ENCODE measurements around the gene ANO7. TPM values are rescaled to one million over a fixed set of nuclear protein-coding genes. Genes with fewer than 3 reads are reported as not detected.

ANO7 gene
- total and polyA plus RNA-seq, 8 donors = 1.3 to 2.8 (median 2.1) TPM

DNA sequence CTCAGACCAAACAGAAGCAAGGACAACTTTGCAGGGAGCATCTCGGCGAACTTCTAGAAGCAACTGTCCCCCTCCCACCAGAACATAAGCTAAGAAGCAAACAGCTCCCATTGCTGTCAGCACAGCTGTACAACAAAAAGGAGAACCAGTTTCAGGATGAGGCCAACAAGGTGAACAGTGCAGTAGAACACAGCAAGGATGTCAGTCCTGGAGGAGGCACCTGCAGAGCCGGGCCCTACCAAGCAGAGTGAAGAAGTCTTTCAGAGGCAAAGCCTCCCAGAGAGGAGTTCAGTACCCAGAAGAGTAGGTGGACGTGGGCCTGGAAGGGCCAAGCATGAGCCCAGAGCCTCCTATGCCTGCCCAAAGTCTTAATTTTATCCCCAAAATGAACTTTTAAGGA, 40.2 kb upstream of the ANO7 start:
- DNase-seq = peak in 1 of 4 donors; percentile 14
- no peak for ATAC-seq
- TF ChIP-seq, protein P1, sequence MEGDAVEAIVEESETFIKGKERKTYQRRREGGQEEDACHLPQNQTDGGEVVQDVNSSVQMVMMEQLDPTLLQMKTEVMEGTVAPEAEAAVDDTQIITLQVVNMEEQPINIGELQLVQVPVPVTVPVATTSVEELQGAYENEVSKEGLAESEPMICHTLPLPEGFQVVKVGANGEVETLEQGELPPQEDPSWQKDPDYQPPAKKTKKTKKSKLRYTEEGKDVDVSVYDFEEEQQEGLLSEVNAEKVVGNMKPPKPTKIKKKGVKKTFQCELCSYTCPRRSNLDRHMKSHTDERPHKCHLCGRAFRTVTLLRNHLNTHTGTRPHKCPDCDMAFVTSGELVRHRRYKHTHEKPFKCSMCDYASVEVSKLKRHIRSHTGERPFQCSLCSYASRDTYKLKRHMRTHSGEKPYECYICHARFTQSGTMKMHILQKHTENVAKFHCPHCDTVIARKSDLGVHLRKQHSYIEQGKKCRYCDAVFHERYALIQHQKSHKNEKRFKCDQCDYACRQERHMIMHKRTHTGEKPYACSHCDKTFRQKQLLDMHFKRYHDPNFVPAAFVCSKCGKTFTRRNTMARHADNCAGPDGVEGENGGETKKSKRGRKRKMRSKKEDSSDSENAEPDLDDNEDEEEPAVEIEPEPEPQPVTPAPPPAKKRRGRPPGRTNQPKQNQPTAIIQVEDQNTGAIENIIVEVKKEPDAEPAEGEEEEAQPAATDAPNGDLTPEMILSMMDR (IDR thresholded peaks at IDR 0.05) = no peak
- Histone ChIP-seq H3K27ac (no peak overlapping the region), H3K27me3 (no peaks in the 10 kb centered on the region), H3K4me1 (peaks cover 8 to 22% of the 10 kb centered on the region in 2 donors), H3K4me3 (peak overlapping the region in 1 of 2 donors; percentile 91), H3K36me3 (peaks cover 0 to 3% of the 10 kb centered on the region in 2 donors), H3K9me3 (no peaks in the 10 kb centered on the region)
- intact Hi-C loops (cut with DNase I) = no loop called here

DNA sequence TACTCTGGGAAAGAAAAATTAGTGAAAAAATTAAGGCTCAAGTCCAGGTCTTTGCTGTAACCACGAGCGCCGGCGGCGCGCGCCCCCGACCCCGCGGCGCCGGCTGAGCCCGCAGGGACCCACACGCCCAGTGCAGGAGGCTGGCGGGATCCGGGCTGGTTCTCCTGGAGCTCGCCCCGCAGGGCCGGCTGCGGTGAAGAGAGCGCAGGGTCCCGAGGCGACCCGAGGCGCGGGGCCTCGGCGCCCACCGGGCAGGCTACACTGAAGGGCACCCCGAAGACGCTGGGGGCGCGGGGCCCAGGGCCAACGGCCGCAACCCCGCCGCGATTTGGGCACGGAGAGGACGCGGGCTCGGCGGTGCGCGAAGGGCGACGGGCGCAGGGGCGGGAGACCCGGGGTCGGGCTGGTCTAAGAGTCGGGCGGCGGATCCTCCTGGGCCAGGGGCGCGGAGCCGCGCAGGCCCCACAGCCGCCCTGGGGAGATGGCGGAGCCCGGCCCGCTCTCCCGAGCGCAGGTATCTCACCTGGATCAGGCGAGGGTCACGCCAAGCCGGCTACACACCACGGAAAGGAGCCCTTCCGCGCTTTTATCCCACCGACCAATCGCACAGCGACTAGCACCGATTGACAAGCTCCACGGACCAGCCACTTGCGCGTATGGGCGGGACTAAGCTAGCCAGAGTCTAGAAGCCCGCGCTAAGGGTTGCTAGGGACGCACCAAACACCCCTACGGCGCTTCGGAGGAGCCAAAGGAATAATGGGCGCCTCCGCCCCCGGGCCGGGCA, 39.4 kb upstream of the ANO7 start, which contains the start of gene PASK:
PASK (minus strand) TSS at position 582 of the 784 bp plus-strand sequence. CDS start 6,440 bp downstream, outside the sequence.
- Histone ChIP-seq H3K4me1 (peaks cover 8 to 22% of the 10 kb centered on the region in 2 donors), H3K27me3 (no peaks in the 10 kb centered on the region), H3K27ac (peak within 1 kb of the TSS in 1 of 2 donors; percentile 75), H3K4me3 (peak within 1 kb of the TSS; percentile 91 to 98), H3K36me3 (peaks cover 0 to 10% of the 10 kb centered on the region in 2 donors), H3K9me3 (no peaks in the 10 kb centered on the region)
- TF ChIP-seq, protein P1 (IDR thresholded peaks at IDR 0.05) = no peak
- intact Hi-C loops (cut with DNase I) = no loop called here
- DNase-seq (peak; percentile 88 to 97 (median 95)), ATAC-seq (peak; percentile 95)

DNA sequence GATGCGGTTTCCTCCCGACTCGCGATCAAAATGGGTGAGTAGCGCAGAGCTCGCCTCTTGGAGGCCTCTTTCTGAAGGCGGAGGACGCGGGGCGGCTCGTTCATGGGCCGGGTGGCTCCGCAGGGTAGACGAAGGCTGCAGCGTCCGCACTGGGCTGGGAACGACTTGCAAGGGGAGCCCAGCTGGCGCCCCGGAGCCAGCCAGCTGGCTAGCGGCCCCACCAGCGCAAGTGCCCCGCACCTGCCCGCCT, 38.9 kb upstream of the ANO7 start:
- peak overlapping the region; percentile 91 to 98 for H3K4me3 ChIP-seq
- H3K36me3 ChIP-seq = peaks cover 0 to 11% of the 10 kb centered on the region in 2 donors
- no peaks in the 10 kb centered on the region for H3K27me3 ChIP-seq
- TF ChIP-seq, protein P1 (IDR thresholded peaks at IDR 0.05) = no peak
- H3K4me1 ChIP-seq = peaks cover 8 to 22% of the 10 kb centered on the region in 2 donors
- H3K9me3 ChIP-seq = no peaks in the 10 kb centered on the region
- ATAC-seq = no peak
- intact Hi-C loops (cut with DNase I) = no loop called here
- DNase-seq = no peak
- peak overlapping the region in 1 of 2 donors; percentile 75 for H3K27ac ChIP-seq

DNA sequence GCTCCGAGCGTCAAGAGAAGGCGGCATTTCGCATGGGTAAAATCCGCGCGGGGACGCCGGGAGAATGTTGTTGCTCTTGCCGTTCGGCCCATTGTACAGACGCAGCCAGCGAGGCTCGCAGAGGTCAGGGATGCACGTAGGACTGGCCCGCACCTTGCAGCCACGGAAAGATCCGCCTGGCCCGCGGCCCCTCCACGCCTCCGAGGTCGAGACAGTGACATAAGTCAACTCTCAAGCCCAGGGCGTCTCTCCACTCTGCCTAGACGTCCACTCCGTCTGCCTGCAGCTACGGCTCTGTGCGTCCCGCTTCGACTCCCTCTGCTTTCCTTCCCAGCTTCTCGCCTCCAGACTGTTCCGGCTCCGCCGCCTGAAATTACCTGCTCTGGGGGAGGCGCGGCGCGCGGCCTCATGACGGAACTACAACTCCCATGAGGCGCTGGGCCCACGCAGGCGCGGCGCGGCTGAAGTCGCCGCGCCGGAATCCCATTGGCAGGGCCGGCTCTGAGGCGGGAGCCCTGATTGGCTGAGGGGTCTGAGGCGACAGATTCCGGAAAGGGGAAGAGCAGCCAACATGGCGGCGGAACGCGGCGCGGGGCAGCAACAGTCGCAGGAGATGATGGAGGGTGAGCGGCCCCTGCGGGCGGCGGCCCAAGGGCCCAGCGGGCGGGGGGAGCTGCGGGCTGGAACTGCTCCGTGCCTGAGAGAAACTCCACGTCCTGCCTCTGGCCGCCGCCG, 38.4 kb upstream of the ANO7 start, which contains the start of gene PPP1R7:
PPP1R7 (plus strand) TSS at position 543 of the 735 bp plus-strand sequence; CDS start at position 572, 29 bp downstream.
- Histone ChIP-seq H3K27ac (peak within 1 kb of the TSS; percentile 55 to 75), H3K36me3 (peaks cover 0 to 16% of the 10 kb centered on the region in 2 donors), H3K4me1 (peaks cover 8 to 22% of the 10 kb centered on the region in 2 donors), H3K9me3 (no peaks in the 10 kb centered on the region), H3K27me3 (no peaks in the 10 kb centered on the region), H3K4me3 (peak within 1 kb of the TSS; percentile 91 to 98)
- TF ChIP-seq, protein P1 (IDR thresholded peaks at IDR 0.05) = no peak
- DNase-seq = peak; percentile 90 to 97 (median 96)
- ATAC-seq = peak; percentile 95
- intact Hi-C loops (cut with DNase I) = no loop called here

Data from left lung (tissue), 10 donors.